ENCODE data around the gene GPR4.

DNA sequence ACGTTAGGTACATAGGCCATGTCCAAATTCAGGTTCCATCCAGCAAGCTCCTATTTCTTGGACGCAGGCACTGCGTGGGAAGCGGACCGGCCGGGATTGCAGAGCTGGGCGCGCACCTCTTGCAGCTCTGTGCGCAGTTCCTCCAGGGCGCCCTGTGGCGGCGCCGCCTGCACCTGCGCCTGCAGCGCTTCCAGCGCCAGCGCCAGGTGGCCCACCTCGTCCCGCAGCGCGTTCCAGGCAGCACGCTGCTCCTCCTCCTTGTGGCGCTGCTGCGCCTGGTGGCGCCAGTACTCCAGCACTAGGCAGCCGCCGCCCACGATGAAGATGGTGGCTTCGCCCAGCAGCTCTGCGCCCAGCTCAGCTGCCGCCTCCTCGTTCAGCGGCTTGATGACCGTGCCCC is 48.5 kb downstream of the GPR4 start:
- TF ChIP-seq, protein P1, sequence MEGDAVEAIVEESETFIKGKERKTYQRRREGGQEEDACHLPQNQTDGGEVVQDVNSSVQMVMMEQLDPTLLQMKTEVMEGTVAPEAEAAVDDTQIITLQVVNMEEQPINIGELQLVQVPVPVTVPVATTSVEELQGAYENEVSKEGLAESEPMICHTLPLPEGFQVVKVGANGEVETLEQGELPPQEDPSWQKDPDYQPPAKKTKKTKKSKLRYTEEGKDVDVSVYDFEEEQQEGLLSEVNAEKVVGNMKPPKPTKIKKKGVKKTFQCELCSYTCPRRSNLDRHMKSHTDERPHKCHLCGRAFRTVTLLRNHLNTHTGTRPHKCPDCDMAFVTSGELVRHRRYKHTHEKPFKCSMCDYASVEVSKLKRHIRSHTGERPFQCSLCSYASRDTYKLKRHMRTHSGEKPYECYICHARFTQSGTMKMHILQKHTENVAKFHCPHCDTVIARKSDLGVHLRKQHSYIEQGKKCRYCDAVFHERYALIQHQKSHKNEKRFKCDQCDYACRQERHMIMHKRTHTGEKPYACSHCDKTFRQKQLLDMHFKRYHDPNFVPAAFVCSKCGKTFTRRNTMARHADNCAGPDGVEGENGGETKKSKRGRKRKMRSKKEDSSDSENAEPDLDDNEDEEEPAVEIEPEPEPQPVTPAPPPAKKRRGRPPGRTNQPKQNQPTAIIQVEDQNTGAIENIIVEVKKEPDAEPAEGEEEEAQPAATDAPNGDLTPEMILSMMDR (IDR thresholded peaks at IDR 0.05): no peak
- TF ChIP-seq POLR2A (IDR thresholded peaks at IDR 0.05): no peak

All from upper lobe of left lung (tissue), 4 donors.